ENCODE data around the gene RLIM.

DNA sequence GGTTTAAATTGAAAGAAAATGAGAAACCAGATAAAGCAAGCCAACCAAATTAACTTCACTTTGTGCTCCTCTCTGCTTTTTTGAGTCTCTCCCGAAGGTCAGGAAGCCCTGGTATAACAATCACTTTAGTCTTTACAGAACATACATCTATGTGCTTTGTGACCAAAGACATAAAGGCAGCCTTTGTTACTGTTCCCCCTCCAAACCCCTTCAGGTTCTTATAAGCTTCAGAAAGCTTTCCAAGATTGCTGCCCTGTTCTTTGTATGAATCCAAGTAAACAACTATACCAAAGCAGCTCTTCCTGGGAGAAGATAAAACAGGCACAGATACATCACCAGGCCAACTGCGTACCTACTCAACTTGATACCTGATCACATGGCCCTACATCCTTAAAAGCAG, 28.7 kb downstream of the RLIM start:
- TF ChIP-seq EZH2 (IDR thresholded peaks at IDR 0.05; ENCODE audit: borderline replicate concordance, low read depth, low read length, severe bottlenecking) = no peak
- TF ChIP-seq, protein P1, sequence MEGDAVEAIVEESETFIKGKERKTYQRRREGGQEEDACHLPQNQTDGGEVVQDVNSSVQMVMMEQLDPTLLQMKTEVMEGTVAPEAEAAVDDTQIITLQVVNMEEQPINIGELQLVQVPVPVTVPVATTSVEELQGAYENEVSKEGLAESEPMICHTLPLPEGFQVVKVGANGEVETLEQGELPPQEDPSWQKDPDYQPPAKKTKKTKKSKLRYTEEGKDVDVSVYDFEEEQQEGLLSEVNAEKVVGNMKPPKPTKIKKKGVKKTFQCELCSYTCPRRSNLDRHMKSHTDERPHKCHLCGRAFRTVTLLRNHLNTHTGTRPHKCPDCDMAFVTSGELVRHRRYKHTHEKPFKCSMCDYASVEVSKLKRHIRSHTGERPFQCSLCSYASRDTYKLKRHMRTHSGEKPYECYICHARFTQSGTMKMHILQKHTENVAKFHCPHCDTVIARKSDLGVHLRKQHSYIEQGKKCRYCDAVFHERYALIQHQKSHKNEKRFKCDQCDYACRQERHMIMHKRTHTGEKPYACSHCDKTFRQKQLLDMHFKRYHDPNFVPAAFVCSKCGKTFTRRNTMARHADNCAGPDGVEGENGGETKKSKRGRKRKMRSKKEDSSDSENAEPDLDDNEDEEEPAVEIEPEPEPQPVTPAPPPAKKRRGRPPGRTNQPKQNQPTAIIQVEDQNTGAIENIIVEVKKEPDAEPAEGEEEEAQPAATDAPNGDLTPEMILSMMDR (IDR thresholded peaks at IDR 0.05; ENCODE audit: borderline replicate concordance, extremely low read depth, low read length, poor library complexity, severe bottlenecking) = no peak

Measured in DND-41 (cell line).